ENCODE results near the gene NADK2.
"Not testable (repeated sequence)": the region's sequence is repeated elsewhere in the genome, so short reads cannot be mapped to it uniquely, and the experiment has no call there.

The NADK2 gene

DNA sequence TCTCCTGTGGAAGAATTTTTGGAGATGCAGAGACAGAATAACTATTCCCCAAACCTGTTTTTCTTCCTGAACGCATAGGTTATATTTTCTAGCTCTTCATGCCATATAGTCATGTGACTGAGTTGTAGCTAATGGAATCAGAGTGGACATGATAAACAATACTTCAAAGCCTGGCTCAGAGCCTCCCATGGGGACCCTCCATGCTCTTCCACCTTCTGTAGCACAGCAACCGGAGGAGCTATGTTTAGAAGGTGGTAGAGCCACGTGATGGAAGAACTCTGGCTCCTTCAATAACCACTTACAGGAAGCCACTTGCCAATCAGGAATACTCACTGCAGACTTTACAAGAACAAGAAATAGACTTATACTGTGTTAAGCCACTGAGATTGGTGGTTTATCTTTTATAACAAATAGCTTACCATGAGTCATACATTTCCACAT is 39.2 kb downstream of the NADK2 start:
- no peak for FAIRE-seq

GRCh38 chr5:36200513-36200912 is 41.2 kb downstream of the NADK2 start:
- FAIRE-seq: no peak

DNA sequence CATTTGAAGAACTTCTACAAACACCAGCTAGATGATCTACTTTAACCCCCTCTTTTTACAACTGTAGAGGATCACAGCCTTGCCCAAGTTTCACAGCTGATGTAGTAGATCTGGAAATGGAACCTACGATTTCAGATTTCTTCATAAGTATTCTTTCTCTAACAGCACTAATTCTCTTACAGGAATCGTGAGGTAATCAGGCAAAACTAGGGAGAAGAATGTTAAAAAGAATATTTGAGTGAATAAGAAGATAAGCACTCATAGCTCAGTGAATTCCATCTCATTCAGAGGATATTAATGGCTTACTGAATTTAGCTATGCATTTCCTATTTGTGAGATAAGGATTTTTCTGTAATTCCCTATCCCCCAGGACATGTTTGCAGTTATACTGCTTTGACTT is 42.1 kb downstream of the NADK2 start:
- no peak for FAIRE-seq

- FAIRE-seq: not testable (repeated sequence)
Observed at GRCh38 chr5:36198783-36199182, 42.9 kb downstream of the NADK2 start.

DNA sequence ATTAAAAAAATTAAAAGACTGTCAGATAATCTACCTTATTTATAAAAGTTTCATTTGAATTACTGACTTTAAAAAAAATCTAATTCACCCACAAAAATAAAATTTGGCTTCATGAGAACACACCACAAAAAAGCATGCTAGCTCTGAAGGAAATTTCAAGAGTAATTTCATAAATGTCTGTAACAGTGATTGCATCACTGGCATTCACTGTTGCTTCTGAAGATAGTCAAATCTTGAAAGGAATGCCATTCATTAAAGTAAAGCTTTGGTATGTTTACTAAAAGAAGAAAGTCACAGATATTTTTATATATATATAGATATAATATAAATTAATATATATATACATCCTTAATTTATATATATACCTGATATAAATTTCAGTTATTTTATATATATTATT is 43.4 kb downstream of the NADK2 start:
- FAIRE-seq: no peak

DNA sequence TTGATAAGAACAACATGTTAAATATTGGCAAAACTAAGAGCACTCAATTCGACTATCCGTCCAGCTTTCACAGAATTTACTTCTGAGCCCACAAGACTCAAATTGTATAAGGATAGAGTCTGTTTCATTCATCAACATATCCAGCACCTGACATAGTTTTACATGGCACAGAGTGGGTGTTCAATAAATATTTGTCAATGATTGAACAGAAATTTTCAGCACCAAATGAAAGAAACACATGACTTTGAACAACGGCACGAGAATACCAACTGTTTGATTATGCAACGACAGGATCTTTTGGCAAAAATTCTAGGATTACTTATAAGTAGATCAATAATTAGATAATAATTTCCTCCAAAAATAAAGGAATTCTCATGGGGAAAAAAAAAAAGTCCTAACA is 48.0 kb downstream of the NADK2 start:
- no peak for FAIRE-seq

GRCh38 chr5:36184408-36184807 is 57.3 kb downstream of the NADK2 start:
- FAIRE-seq: not testable (repeated sequence)

- no peak for FAIRE-seq
Observed at GRCh38 chr5:36181774-36182173, 60.0 kb downstream of the NADK2 start.

- FAIRE-seq: no peak
Observed at GRCh38 chr5:36180556-36181350, 61.0 kb downstream of the NADK2 start.

DNA sequence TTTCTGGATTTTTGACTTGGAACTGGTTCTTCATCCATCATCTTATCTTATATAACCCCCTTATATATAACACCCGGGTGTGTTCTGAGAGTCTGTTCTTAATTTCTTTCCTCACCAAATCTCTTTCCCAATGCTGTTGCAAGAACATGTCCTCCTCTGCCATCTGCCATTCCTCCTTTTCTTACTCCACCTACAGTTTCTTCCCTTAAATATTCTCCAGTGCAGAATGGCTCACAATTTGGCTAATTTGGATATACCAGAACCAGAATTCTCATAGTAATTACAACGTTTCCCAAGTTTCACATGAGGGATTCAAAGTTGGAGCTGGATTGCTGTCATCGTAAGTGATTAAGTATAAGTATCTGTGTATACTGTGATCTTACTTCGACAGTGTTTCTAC is 61.8 kb downstream of the NADK2 start:
- FAIRE-seq: no peak

- FAIRE-seq: no peak
Observed at GRCh38 chr5:36178524-36178890, 63.2 kb downstream of the NADK2 start.

GRCh38 chr5:36177715-36178523 is 63.8 kb downstream of the NADK2 start:
- peak; percentile 21 for FAIRE-seq

- no peak for FAIRE-seq
Observed at GRCh38 chr5:36177154-36177553, 64.6 kb downstream of the NADK2 start.

GRCh38 chr5:36175043-36175442 is 66.7 kb downstream of the NADK2 start:
- no peak for FAIRE-seq

DNA sequence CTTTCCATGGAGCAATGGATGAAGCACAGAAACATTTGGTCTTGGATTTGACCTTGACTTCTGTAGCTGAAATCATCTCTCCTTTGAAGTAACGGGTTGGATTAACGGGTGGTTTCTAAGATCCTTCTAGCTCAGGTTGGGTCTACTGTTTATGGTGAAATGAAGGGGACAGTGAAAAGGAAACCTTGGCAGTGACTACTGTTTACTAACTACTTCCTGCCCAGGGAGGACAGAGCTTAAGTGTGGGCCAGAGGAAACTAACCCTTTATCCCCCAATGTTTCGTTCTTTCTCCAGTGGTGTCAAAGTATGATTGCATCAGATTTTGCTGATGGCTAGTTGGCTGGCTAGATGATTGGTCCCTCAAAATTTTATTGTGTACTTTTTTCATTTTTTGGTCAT is 67.6 kb downstream of the NADK2 start:
- no peak for FAIRE-seq

DNA sequence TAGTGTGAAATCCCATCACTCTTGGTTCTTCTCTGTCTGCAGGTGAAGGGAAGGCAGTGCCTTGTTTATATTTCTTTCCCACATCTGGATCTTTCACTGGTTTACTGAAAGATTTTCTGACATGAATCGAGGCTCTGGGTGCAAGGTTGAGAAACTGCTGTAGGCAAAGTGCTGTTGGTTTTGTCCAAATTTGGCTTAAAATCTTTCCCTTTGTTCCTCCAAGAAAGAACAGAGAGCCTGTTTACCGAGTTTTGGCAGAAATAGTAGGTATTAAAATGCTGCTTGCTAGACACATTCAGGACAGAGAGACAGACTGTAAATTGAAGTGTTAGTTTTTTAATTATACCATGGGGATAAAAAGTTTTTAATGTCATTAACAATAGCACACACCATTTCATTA is 68.3 kb downstream of the NADK2 start:
- no peak for FAIRE-seq

- no peak for FAIRE-seq
Observed at GRCh38 chr5:36172599-36172998, 69.1 kb downstream of the NADK2 start.

DNA sequence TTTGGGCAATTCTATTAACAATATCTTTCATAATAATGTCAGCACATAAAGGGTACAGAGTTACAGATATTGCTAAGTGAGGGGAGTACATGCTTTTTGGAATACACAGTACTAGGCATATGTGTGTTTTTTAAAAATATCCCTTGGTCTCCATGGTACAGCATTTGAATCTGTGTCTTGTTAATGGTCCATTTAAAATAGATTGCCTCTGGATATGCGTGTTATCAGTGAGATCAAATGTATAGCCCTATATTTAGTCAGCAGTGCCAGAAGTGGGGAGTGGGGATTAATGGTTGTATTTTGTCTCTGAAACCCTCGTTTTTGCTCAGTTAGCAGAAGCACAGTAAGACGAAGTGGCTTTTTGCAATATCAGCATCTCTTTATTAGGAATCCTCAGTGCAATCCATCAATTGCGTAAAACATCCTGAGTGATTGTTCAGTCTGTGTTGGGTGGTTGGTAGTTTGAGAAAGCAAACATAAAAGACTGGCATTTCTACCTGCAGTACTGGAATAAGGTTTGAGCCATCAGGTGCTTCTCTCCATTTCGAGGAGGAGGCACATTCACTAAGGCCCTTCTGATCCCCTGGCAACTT is 70.8 kb downstream of the NADK2 start:
- no peak for FAIRE-seq

DNA sequence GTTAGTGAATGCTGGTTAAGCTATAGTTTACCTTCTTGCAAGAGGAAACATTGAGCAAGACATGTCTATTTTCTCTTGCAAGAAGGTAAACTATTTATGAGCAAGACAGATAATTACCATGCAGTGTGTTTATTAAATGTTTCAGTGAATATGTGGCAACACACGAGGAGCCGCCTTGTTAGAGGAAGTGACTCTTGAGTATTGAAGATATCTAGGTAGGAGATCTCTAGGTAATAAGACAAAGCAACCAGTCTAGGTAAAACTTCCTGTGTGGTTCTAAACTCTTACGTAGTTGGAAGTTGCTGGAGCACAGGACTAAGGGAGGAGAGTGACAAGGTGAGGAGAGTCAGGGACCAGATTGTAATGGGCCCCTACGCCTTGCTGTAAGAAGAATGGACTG is 73.0 kb downstream of the NADK2 start:
- FAIRE-seq: no peak

- no peak for FAIRE-seq
Observed at GRCh38 chr5:36164461-36164860, 77.3 kb downstream of the NADK2 start.

GRCh38 chr5:36162810-36163486 is 78.8 kb downstream of the NADK2 start:
- no peak for FAIRE-seq

- FAIRE-seq: no peak
Observed at GRCh38 chr5:36161361-36161760, 80.4 kb downstream of the NADK2 start.

- no peak for FAIRE-seq
Observed at GRCh38 chr5:36160617-36161016, 81.1 kb downstream of the NADK2 start.

Measured in endometrium (tissue), 2 donors.